GM19023 (cell line): ENCODE measurements around the gene ELOA.
"Not testable (repeated sequence)": the region's sequence is repeated elsewhere in the genome, so short reads cannot be mapped to it uniquely, and the experiment has no call there.

Source experiments
- ATAC-seq: cut with Tn5 transposase; IDR thresholded peaks from one replicate; pipeline ENCODE4 v1.9.1; 2021; ENCODE audit warnings: mild to moderate bottlenecking, moderate library complexity; ENCODE audit not compliant: unreplicated experiment

Gene ELOA

DNA sequence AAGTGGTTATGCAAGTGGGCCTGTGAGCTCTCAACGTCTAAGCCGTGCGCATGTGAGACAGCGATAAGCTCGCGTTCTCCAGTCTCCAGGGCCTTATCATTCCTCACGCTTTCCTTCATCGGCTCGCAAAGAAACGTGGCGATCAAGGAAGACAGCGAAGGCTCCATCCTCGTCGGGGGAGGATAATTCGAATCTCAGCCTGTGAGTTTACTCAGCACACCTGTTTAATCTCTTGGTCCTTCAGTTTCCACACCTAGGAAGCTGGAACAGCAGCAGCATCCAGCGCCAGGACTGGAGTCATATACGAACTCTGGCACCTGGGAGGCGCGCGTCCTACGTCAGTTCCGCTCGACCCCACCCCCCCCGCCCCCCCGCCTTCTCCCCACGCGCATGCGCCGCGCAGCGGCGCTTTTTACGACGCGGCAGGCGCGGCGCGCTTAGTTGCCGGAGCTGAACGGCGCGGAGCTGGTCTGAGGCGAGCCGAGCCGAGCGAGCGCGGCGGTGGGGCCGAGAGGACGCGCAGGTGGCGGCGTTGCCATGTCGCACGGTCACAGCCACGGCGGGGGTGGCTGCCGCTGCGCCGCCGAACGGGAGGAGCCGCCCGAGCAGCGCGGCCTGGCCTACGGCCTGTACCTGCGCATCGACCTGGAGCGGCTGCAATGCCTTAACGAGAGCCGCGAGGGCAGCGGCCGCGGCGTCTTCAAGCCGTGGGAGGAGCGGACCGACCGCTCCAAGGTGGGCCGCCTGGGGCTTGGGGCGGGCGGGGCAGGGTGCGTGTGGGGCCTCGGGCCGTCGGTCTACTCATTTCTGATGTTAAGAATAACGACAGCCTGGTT is 34.9 kb downstream of the ELOA start, which contains the start of gene PITHD1:
PITHD1 (plus strand) TSS at position 440 of the 836 bp plus-strand sequence; CDS start at position 538, 98 bp downstream.
- ATAC-seq: peak; percentile 62

DNA sequence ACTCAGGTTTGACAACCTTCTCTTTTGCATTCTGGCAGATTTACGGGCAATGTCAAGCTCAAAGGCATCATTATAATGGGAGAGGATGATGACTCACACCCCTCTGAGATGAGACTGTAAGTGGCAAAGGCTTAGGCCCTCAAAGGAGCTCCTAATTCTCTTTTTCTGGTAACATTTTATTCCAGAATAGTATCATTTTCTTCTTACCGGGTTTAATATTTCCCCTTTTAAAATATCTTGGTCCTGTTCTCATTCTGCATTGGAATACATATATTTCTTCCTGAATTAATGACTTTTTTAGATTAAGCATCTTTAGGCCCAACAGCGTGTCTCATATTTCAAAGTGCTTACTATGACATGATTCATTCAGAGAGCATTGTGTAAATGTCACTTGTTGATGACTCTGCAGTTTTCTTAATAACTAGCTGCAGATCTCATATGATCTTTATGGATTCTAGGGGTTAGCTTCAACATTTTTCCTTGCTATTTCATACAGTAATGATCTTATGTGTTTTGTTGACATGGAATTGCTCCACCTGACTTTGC is 36.6 kb downstream of the ELOA start:
- no peak for ATAC-seq

DNA sequence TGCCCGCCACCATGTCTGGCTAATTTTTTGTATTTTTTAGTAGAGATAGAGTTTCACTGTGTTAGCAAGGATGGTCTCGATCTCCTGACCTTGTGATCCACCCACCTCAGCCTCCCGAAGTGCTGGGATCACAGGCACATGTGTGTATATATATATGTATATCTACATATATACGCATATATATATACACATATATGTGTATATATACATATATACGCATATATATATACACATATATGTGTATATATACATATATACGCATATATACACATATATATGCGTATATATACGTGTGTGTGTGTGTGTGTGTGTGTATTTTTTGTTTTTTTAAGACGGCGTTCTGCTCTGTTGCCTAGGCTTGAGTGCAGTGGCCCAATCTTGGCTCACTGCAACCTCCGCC is 39.9 kb downstream of the ELOA start:
- not testable (repeated sequence) for ATAC-seq

DNA sequence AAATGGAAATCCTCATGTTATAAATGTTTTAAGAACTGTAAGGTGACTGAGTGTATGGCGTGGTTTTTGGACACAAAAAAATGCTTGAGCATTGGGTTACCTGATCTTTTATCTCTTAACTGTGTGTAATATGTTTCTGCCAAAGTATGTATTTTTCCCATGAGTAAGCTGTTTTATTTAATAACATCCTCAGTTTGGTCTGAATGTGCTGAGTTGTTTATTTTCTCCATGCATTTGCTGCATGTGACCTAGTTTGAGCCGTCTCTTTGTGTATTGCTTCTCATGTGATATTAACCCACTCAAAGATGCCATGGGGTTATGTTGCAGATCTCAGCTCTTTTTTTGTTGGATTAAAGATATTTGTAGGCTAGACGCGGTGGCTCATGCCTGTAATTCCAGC is 41.6 kb downstream of the ELOA start:
- no peak for ATAC-seq

GRCh38 chr1:23787701-23788100 is 44.4 kb downstream of the ELOA start:
- no peak for ATAC-seq

GRCh38 chr1:23788695-23789094 is 45.4 kb downstream of the ELOA start:
- ATAC-seq: no peak

DNA sequence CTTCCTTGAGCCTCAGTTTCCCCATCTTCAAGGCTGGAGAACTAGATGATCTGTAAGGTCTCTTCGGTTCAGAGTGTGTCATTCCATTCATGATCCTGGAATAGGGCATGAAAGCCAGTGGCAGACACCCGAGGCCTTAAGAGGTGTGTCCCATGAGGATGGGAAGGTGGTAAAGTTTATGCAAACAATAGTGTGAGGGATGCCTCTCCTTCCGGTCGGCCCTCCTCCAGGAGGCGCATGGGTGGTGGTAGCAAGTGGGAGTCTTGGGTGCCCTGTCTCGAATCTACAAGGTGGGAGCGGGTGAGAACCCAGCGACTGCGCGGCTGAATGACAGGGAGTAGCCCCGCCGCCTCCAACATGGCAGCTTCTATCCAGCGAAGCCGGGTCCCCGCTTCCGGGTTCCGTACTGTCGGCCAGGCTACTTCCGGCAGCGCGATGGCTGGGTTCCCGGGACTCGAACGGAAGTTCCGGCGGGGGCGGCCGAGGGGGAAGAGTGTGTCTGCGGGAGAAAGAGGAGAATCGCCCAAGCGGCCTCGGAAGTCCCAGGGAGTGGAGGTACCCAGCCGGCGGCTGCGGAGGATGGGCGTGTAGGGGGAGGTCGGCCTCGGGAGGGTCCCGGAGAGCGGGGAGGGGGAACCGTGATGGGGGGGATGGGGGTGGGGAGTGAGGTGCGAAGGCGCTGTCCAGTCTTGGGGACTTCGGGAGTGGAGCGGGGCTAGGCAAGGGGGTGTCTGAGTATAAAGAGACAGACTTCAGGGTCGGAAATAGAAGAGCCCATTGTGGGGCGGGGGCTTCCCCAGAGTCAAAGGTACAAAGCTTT is 47.6 kb downstream of the ELOA start, which contains the start of gene LYPLA2:
LYPLA2 (plus strand) TSS at position 450 of the 820 bp plus-strand sequence. CDS start 1,538 bp downstream, outside the sequence.
- peak; percentile 83 for ATAC-seq

DNA sequence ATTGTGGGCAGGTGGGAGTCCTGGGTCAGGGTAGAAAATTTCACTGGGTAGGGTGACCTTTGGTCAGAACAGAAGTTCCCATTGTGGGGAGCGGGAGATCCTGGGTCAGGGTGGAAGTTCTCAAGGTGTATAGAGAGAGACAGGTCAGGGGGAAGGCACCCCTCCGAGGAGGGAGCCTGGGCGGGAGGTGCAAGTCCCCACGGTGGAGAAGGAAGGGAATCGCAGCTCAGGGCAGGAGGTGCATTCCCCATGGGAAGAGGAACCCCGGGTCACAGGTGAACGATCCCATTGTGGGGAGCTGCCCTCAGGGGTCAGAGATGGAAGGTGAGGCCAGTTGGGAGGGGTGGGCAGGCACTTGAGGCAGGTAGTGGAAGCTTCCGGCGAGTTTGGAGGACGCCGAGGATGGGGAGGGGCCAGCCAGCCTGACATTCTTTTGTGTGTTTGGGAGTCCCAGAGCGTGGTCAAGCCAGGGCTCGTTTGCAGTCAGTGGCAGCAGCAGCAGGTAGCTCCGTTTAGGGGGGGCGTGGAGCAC is 48.3 kb downstream of the ELOA start:
- no peak for ATAC-seq

- no peak for ATAC-seq
These were observed 49.1 kb downstream of the ELOA start for GRCh38 chr1:23792151-23792945.

DNA sequence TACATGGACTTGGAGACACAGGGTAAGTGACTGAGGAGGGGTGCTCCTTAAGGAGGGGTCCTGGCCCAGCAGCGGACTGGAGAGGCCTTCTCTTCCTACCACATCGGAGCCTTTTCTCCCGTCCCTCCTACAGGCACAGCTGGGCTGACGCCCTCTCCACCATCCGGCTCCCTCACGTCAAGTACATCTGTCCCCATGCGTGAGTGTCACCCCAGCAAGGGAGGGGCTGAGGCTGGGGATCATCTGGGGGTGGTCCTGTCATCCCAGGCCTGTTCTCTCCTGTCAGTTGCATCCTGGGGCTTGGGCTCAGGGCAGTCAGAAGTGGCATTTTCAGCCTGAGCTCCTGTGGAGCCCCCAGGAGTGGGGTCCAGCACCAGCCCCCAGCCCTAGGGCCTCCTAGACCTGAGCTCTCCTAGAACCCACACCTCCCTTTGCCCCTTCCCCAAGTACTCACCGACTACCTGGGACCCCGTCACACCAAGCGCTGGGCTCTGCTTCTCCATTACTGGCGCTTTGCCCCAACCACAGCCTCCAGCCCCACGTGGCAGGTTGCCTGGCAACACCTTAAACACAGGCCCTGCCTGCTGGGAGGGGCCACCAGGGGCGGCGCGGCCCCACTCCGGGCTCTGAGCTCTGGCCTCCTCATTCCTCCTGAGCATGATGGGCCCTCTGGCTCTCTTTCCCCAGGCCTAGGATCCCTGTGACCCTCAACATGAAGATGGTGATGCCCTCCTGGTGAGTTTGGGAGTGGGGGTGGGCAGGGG is 49.9 kb downstream of the ELOA start:
- no peak for ATAC-seq

DNA sequence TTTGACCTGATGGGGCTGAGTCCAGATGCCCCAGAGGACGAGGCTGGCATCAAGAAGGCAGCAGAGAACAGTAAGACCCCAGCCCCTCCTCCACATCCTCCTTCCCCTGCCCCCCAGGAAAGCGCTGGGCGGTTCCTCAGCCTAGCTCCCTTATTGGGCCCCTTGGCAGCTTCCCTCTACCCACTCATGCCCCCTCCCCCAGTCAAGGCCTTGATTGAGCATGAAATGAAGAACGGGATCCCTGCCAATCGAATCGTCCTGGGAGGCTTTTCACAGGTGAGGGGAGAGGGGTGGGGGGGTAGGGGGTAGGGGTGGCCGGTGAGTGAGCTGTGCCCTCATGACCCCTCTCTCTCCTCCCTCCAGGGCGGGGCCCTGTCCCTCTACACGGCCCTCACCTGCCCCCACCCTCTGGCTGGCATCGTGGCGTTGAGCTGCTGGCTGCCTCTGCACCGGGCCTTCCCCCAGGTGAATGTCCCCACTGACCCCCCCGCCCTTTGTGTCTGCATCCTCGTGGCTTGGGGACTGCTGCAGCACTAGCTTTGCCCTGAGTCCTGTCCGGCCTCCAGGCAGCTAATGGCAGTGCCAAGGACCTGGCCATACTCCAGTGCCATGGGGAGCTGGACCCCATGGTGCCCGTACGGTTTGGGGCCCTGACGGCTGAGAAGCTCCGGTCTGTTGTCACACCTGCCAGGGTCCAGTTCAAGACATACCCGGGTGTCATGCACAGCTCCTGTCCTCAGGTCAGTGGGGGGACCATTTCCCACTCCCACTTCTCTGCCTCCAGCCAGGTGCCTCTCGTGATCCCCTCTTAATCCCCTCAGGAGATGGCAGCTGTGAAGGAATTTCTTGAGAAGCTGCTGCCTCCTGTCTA is 50.8 kb downstream of the ELOA start:
- ATAC-seq: no peak

DNA sequence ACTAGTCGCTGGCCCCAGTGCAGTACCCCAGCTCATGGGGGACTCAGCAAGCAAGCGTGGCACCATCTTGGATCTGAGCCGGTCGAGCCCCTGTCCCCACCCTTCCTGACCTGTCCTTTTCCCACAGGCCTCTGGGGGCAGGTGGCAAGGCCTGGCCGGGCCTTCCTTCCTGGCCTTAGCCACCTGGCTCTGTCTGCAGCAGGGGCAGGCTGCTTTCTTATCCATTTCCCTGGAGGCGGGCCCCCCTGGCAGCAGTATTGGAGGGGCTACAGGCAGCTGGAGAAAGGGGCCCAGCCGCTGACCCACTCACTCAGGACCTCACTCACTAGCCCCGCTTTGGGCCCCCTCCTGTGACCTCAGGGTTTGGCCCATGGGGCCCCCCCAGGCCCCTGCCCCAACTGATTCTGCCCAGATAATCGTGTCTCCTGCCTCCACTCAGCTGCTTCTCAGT is 51.5 kb downstream of the ELOA start:
- ATAC-seq: not testable (repeated sequence)

- ATAC-seq: no peak
These were observed 52.6 kb downstream of the ELOA start for GRCh38 chr1:23795676-23796465.

DNA sequence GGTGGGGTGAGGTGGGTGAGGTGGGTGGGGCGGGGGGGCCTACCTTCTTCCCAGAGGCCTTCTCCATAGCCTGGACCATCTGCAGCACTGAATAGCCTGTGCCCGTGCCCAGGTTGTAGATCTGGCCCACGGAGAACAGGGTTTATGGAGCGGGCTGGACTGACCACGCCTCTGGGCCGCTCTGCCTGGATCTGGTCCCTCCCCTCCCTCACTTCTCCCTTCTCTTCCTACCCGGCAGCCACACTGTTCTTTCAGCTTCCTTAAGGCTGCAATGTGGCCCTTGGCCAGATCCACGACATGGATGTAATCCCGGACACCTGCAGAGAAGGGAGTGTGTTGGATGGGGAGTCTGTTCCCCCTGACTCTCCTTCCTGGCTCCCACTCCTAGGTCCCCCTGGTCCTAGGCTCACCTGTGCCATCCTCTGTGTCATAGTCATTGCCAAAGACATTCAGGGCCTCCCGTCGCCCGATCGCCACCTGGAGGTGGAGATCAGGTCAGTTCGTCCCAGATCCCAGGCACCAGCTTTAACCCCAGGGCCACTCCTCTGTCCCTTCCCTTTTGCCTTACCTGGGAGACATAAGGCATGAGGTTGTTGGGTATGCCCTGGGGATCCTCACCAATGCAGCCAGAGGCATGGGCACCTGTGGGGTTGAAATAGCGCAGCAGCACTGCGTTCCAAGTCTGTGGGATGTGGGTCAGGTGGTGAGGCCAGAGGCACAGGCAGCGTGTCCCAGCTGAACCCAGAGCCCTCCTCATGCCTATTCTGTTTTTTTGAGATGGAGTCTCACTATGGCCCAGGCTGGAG is 53.4 kb downstream of the ELOA start:
- no peak for ATAC-seq

GRCh38 chr1:23797478-23798448 is 54.5 kb downstream of the ELOA start:
- ATAC-seq: no peak

GRCh38 chr1:23798662-23799142 is 55.4 kb downstream of the ELOA start:
- ATAC-seq: no peak
